ENCODE results near the gene MT1M.
"Not testable (repeated sequence)": the region's sequence is repeated elsewhere in the genome, so short reads cannot be mapped to it uniquely, and the experiment has no call there.

Gene MT1M

DNA sequence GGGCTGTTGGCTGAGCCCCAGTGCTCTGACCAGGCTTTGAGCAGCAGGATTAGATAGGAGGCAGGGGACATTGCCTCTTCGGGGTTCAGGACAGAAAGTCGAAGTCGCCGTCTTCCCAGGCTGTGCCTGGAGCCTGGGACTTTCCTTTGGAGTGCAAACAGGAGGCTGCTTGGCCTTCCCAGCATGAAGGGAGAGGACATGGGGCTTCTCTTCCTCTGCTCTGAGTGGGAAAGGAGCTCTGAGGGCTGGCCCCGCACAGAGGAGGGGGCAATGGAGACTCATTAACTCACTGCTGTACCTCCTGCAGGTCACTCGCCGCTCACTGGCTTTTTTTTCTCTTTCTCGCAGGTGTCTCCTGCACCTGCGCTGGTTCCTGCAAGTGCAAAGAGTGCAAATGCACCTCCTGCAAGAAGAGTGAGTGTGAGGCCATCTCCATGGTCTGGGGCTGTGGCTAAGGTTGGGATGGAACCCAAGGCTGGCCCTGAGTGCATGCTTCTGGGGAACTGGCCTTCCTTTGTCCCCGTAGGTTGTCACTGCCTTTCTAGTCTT, 25.9 kb downstream of the MT1M start:
- peak overlapping the region; percentile 48 for H3K4me3 ChIP-seq (replicated peaks; ENCODE audit: low read depth, low read length)
- no peak for DNase-seq (ENCODE audit: low read depth)
- TF ChIP-seq, protein P1, sequence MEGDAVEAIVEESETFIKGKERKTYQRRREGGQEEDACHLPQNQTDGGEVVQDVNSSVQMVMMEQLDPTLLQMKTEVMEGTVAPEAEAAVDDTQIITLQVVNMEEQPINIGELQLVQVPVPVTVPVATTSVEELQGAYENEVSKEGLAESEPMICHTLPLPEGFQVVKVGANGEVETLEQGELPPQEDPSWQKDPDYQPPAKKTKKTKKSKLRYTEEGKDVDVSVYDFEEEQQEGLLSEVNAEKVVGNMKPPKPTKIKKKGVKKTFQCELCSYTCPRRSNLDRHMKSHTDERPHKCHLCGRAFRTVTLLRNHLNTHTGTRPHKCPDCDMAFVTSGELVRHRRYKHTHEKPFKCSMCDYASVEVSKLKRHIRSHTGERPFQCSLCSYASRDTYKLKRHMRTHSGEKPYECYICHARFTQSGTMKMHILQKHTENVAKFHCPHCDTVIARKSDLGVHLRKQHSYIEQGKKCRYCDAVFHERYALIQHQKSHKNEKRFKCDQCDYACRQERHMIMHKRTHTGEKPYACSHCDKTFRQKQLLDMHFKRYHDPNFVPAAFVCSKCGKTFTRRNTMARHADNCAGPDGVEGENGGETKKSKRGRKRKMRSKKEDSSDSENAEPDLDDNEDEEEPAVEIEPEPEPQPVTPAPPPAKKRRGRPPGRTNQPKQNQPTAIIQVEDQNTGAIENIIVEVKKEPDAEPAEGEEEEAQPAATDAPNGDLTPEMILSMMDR (IDR thresholded peaks at IDR 0.05; ENCODE audit: low read length, missing control alignments) = no peak

DNA sequence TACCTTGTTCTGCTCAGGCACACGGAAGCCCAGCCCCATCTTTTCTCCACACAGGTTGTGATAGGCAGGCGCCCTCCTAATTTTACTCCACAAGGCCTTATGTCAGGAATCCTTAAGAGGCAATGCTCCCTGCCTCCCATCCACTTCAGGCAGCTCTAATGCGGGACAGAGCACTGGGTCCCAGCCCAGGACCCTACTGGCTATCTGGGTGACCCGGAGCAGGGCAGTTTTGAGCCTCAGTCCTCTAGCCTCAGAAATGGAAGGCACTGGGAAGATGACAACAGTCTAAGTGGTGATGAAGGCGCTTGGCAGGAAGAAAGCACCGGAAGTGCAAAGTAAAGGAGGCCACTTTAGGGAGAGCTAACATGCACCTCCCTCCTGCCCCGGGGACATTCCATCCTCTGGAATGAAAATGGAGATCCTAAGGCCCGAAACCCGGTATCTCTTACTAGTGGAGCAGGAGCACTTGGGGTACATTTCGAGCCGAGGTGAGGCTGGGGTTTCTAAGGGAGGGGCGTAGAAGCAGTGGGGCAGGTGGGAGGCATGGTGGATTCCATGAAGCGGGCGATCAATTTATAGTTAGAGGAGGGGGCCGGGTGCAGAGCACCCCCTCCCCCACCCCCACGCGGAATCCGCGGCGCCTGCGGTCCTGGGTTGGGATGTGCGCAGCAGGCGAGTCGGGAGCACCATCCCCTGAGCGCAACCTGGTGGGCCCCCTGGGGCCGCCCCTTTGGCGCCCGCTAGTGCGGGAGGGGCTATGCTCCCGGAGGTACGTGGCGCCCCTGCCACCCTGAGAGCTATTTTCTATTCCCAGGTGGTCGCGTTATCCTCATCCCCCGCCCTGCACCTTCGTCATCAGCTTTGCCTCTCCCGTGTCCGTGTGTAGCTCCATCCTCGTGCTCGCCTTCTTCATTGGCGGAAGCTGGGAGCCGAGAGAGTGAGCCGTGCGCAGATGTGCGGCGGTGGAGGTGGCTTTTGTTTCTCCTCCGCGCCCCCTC, 30.2 kb downstream of the MT1M start:
- H3K4me3 ChIP-seq (replicated peaks; ENCODE audit: low read depth, low read length) = no peak overlapping the region
- DNase-seq (ENCODE audit: low read depth) = no peak
- TF ChIP-seq, protein P1 (IDR thresholded peaks at IDR 0.05; ENCODE audit: low read length, missing control alignments) = no peak

DNA sequence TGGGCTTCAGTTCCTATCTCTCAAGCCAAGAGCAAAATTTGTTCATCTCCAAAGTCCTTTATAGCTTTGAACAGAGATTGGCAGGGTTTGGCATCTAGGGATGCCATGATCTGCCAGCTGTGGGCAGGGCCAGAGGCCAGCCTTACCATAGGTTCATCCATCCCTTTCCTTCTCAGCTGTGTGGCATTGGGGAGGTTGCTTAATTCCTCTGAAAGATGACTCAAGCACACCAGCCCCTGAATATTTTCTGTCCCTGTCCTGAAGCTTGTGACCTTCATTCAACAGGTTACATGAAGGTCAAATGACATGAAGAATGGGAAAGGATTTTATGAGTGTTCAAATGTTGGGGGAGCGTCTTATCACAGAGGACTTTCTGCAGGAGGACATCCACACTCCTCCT, 32.0 kb downstream of the MT1M start:
- H3K4me3 ChIP-seq (replicated peaks; ENCODE audit: low read depth, low read length) = no peak overlapping the region
- TF ChIP-seq, protein P1 (IDR thresholded peaks at IDR 0.05; ENCODE audit: low read length, missing control alignments) = no peak
- DNase-seq (ENCODE audit: low read depth) = no peak

DNA sequence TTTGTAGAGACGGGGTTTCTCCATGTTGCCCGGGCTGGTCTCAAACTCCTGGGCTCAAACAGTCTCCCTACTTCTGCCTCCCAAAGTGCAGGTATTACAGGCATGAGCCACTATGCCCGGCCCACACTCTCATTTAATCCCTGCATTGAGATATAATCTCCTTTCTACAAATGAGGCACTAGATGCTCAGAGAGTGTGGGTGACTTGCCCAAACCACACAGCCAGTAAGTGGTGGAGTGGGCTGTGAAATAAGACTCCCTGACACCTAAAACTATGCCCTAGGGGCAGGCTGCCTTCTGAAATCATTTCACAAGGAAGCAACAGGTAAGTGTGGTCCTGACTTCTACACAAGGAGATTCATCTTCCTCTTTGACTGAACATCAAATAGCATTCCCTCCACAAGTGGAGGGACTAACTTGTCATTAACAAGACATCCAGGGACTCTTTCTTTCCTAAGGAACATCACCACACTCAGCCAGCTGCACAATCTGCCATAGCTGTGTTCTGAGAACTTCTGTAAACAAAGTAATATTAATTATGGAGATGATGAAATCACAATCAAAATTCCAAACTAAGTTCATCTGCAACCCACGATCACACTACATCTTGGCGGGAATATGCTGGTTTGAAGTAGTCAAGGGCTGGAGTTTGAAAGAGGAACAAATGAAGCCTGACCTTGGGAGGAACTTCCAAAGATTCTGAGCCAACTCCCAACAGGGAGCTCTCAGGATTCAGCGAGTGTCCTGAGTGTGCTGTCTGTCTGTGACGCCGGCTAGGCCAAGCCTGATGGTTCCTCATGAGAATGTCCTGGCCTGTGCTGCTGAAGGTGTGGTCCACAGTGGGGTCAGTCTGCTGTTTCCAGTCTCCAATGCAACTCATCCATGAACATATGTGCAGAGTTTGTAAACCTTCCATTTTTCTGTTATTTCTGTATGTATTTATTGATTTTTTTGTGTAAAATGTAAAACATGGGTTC, 33.1 kb downstream of the MT1M start:
- DNase-seq (ENCODE audit: low read depth); H3K4me3 ChIP-seq (replicated peaks; ENCODE audit: low read depth, low read length): not testable (repeated sequence)

DNA sequence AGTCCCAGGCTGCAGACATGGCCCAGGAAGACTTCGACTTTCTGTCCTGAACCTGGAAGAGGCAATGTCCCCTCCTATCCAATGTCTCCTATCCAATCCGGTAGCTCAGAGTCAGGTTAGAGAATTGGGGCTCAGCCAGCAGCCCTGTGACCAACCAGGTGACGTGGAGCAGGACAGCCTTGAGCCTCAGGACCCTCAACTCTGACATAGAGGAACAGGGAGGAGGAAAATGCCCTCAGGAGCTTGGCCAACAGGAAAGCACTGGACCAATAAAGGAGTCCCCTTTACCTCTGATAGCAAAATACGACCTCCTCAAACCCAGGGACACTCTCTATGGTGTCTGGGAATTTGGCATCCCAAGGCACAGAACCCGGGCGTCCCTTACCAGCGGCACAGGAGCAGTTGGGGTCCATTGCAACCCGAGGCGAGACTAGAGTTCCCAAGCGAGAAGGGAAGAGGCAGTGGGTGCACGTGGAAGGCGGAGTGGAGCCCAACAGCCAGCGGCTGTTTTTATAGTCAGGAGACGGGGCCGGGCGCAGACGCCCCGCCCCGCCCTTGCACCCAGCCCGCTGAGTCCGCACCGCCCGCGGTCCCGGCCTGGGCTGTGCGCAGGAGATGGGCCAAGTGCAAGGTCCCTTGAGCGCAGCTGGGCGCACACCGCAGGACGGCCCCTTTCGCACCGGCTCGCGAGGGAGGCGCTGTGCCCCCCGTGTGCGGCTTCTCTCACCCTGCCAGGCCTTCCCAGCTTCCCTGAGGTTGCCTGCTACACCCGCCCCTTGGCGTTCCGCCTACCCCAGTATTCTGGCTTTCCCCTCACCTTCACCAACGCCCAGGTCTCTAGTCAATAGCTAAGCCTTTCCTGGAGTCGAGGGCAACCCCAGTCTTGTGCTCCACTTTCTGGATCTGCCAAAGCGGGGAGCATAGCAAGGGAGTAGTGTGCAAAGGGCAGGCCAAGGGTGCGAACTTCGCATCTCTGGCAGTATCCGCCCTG, 35.4 kb downstream of the MT1M start, which contains the start of gene MT1G:
TSS of gene MT1G (minus strand) at position 485 of the 991 bp plus-strand sequence. CDS start at position 413, 72 bp downstream.
- DNase-seq (ENCODE audit: low read depth) = no peak
- no peak within 1 kb of the TSS for H3K4me3 ChIP-seq (replicated peaks; ENCODE audit: low read depth, low read length)
- TF ChIP-seq, protein P1 (IDR thresholded peaks at IDR 0.05; ENCODE audit: low read length, missing control alignments) = no peak

DNA sequence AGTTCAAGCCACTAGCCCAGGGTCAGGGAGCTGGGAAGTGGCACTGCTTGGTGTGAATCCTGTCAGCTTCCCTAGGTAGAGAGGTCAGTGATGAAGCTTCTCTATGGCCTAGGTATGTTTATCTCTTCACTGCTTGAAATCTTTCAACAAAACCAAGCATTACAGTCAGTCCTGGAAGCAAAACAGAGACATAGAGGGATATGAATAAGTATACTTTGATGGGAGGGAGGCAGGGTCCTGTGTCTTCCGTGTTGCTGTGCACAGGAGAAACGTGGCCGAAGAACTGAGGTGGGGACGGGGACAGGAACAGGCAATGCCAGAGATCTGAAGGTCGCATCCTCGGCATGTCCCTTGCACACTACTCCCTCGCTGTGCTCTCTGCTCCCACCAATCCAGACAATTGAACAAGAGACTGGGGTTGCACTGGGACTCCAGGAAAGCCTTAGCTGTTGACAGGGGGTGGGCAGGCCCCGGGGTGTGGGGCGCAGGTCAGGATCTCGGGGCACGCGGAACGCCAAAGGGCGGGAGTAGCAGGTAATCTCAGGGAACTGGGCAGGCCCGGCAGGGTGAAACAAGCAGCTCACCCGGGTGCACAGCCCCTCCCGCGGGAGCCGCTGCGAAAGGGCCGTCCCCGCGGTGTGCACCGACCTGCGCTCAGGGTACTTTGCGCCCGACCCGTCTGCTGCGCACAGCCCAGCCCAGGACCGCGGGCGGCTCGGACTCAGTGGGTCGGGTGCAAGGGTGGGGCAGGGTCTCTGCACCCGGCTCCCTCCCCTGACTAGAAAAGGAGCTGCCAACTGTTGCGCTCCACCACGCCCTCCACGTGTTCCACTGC, 36.8 kb downstream of the MT1M start, which contains the start of gene MT1H:
TSS of gene MT1H (plus strand) at position 810 of the 835 bp plus-strand sequence. CDS start 71 bp downstream, outside the sequence.
- no peak for DNase-seq (ENCODE audit: low read depth)
- TF ChIP-seq, protein P1 (IDR thresholded peaks at IDR 0.05; ENCODE audit: low read length, missing control alignments) = no peak
- no peak within 1 kb of the TSS for H3K4me3 ChIP-seq (replicated peaks; ENCODE audit: low read depth, low read length)
